ENCODE results near the gene FANCC. TPM values are rescaled to one million over a fixed set of nuclear protein-coding genes. Genes with fewer than 3 reads are reported as not detected.

The FANCC gene
- total and polyA plus RNA-seq, 4 donors, result 8.3 to 32.4 (median 11.5) TPM

DNA sequence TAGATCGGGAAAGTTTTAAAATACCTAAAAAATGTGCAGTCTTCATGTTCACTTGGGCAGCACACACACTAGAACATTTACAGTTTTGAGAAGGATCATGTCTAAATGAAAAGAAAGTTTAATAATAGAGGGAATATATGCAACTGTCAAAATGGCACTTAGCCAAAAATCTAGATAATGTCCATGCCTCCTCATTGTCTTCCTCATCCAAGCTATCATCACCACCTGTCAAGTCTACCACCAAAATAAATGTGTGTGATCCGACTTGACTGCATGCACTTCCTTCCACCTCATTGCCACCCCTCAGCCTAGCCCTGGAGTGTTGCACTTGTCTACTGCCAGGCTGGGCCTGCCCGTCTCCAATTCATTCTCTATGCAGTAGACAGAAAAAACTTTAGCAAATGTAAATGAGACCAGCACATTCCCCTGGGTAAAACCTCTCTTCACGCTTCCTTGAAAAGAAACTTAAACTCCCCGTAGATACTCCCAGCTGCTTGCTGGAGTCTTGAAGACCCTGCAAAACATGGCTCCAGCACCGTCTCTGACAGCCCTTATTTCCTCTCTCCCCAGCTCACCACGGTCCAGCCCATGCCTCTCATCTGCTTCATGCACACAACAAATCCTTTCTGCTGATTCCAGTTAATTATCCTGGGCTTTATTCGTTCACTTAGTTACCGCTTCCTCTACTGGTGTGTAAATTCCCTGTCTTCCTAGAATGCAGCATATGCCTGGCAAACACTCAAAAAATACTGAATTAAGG lies 66.9 kb downstream of the FANCC start:
- H3K9ac ChIP-seq (ENCODE audit: low read depth in 1 of 2, low read length in 2 of 2), result no peak overlapping the region

DNA sequence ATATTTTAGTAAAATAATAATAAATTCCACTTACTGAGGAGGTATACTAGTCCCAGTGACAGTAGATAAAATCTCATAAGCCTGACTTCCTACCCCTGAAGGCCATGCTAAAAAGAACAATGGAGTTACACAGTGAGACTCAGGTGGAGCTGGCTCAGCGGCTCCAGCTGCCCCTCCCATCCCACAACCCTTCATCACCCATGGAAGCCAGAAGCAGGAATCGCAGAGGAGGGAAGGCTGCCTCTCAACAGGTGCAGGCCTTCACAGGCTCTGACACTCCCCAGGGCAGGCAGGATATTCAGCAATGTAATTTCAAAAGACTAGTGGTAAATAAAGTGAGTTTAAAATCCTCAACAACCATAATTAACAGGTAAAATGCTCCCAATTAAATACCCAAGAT lies 67.5 kb downstream of the FANCC start:
- Histone ChIP-seq H3K4me3 (ENCODE audit: low read depth in 1 of 3, low read length in 3 of 3) (no peak overlapping the region), H3K27me3 (ENCODE audit: control insufficient read depth in 4 of 4, insufficient read depth in 4 of 4, low read length in 3 of 4) (no peaks in the 10 kb centered on the region), H3K36me3 (ENCODE audit: control insufficient read depth in 4 of 4, insufficient read depth in 3 of 4, low read depth in 1 of 4, low read length in 3 of 4) (peaks cover 0 to 5% (median 1%) of the 10 kb centered on the region in 4 donors), H3K9ac (ENCODE audit: low read depth in 1 of 2, low read length in 2 of 2) (no peak overlapping the region), H3K27ac (ENCODE audit: low read depth in 1 of 2, low read length in 2 of 2) (no peak overlapping the region), H3K9me3 (ENCODE audit: control insufficient read depth in 4 of 4, low read length in 3 of 4) (no peaks in the 10 kb centered on the region), H3K4me1 (ENCODE audit: control insufficient read depth in 4 of 4, insufficient read depth in 4 of 4, low read length in 3 of 4) (no peaks in the 10 kb centered on the region)
- WGBS, result 83% methylated on average over 2 of the region's 2 CpGs
- DNase-seq (ENCODE audit: low spot score), result no peak
- TF ChIP-seq, protein P1, sequence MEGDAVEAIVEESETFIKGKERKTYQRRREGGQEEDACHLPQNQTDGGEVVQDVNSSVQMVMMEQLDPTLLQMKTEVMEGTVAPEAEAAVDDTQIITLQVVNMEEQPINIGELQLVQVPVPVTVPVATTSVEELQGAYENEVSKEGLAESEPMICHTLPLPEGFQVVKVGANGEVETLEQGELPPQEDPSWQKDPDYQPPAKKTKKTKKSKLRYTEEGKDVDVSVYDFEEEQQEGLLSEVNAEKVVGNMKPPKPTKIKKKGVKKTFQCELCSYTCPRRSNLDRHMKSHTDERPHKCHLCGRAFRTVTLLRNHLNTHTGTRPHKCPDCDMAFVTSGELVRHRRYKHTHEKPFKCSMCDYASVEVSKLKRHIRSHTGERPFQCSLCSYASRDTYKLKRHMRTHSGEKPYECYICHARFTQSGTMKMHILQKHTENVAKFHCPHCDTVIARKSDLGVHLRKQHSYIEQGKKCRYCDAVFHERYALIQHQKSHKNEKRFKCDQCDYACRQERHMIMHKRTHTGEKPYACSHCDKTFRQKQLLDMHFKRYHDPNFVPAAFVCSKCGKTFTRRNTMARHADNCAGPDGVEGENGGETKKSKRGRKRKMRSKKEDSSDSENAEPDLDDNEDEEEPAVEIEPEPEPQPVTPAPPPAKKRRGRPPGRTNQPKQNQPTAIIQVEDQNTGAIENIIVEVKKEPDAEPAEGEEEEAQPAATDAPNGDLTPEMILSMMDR (IDR thresholded peaks at IDR 0.05; ENCODE audit: low read depth, low read length, missing input control), result no peak
- TF ChIP-seq RAD21 (IDR thresholded peaks at IDR 0.05), result no peak
- TF ChIP-seq EGR1 (IDR thresholded peaks at IDR 0.05; ENCODE audit: low read depth in 2 of 2), result no peak
- TF ChIP-seq SP1 (IDR thresholded peaks at IDR 0.05), result no peak
- no peak for TF ChIP-seq HNF4G (IDR thresholded peaks at IDR 0.05)
- TF ChIP-seq, protein P2, sequence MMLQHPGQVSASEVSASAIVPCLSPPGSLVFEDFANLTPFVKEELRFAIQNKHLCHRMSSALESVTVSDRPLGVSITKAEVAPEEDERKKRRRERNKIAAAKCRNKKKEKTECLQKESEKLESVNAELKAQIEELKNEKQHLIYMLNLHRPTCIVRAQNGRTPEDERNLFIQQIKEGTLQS (IDR thresholded peaks at IDR 0.05), result no peak
- no peak for TF ChIP-seq HNF4A (conservative IDR thresholded peaks at IDR 0.05)
- TF ChIP-seq, protein P3, sequence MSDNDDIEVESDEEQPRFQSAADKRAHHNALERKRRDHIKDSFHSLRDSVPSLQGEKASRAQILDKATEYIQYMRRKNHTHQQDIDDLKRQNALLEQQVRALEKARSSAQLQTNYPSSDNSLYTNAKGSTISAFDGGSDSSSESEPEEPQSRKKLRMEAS (IDR thresholded peaks at IDR 0.05), result no peak
- no peak for TF ChIP-seq NR2F2 (IDR thresholded peaks at IDR 0.05)
- no peak for TF ChIP-seq GABPA (IDR thresholded peaks at IDR 0.05 in 1 of 2, conservative IDR thresholded peaks at IDR 0.05 in 1 of 2)
- no peak for TF ChIP-seq TAF1 (conservative IDR thresholded peaks at IDR 0.05)
- TF ChIP-seq, protein P4, sequence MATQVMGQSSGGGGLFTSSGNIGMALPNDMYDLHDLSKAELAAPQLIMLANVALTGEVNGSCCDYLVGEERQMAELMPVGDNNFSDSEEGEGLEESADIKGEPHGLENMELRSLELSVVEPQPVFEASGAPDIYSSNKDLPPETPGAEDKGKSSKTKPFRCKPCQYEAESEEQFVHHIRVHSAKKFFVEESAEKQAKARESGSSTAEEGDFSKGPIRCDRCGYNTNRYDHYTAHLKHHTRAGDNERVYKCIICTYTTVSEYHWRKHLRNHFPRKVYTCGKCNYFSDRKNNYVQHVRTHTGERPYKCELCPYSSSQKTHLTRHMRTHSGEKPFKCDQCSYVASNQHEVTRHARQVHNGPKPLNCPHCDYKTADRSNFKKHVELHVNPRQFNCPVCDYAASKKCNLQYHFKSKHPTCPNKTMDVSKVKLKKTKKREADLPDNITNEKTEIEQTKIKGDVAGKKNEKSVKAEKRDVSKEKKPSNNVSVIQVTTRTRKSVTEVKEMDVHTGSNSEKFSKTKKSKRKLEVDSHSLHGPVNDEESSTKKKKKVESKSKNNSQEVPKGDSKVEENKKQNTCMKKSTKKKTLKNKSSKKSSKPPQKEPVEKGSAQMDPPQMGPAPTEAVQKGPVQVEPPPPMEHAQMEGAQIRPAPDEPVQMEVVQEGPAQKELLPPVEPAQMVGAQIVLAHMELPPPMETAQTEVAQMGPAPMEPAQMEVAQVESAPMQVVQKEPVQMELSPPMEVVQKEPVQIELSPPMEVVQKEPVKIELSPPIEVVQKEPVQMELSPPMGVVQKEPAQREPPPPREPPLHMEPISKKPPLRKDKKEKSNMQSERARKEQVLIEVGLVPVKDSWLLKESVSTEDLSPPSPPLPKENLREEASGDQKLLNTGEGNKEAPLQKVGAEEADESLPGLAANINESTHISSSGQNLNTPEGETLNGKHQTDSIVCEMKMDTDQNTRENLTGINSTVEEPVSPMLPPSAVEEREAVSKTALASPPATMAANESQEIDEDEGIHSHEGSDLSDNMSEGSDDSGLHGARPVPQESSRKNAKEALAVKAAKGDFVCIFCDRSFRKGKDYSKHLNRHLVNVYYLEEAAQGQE (IDR thresholded peaks at IDR 0.05), result no peak
- no peak for TF ChIP-seq FOXA1 (IDR thresholded peaks at IDR 0.05)
- TF ChIP-seq YY1 (IDR thresholded peaks at IDR 0.05), result no peak
- TF ChIP-seq RXRA (IDR thresholded peaks at IDR 0.05), result no peak
- no peak for TF ChIP-seq JUND (IDR thresholded peaks at IDR 0.05)

More for the DNA sequence above, 66.9 kb downstream of the FANCC start:
- no peaks in the 10 kb centered on the region for H3K27me3 ChIP-seq (ENCODE audit: control insufficient read depth in 4 of 4, insufficient read depth in 4 of 4, low read length in 3 of 4)
- 89% methylated on average over 9 of the region's 9 CpGs for WGBS
- peaks cover 0 to 5% (median 1%) of the 10 kb centered on the region in 4 donors for H3K36me3 ChIP-seq (ENCODE audit: control insufficient read depth in 4 of 4, insufficient read depth in 3 of 4, low read depth in 1 of 4, low read length in 3 of 4)
- H3K9me3 ChIP-seq (ENCODE audit: control insufficient read depth in 4 of 4, low read length in 3 of 4), result no peaks in the 10 kb centered on the region
- H3K4me3 ChIP-seq (ENCODE audit: low read depth in 1 of 3, low read length in 3 of 3), result no peak overlapping the region
- DNase-seq (ENCODE audit: low spot score), result no peak
- TF ChIP-seq, protein P1 (IDR thresholded peaks at IDR 0.05; ENCODE audit: low read depth, low read length, missing input control), result no peak
- no peak for TF ChIP-seq EGR1 (IDR thresholded peaks at IDR 0.05; ENCODE audit: low read depth in 2 of 2)
- TF ChIP-seq GABPA (IDR thresholded peaks at IDR 0.05 in 1 of 2, conservative IDR thresholded peaks at IDR 0.05 in 1 of 2), result no peak
- TF ChIP-seq, protein P5, sequence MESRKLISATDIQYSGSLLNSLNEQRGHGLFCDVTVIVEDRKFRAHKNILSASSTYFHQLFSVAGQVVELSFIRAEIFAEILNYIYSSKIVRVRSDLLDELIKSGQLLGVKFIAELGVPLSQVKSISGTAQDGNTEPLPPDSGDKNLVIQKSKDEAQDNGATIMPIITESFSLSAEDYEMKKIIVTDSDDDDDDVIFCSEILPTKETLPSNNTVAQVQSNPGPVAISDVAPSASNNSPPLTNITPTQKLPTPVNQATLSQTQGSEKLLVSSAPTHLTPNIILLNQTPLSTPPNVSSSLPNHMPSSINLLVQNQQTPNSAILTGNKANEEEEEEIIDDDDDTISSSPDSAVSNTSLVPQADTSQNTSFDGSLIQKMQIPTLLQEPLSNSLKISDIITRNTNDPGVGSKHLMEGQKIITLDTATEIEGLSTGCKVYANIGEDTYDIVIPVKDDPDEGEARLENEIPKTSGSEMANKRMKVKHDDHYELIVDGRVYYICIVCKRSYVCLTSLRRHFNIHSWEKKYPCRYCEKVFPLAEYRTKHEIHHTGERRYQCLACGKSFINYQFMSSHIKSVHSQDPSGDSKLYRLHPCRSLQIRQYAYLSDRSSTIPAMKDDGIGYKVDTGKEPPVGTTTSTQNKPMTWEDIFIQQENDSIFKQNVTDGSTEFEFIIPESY (IDR thresholded peaks at IDR 0.05), result no peak
- TF ChIP-seq RAD21 (IDR thresholded peaks at IDR 0.05), result no peak
- no peak for TF ChIP-seq FOXA2 (IDR thresholded peaks at IDR 0.05)
- TF ChIP-seq, protein P3 (IDR thresholded peaks at IDR 0.05), result no peak
- TF ChIP-seq RXRA (IDR thresholded peaks at IDR 0.05), result no peak
- no peak overlapping the region for H3K27ac ChIP-seq (ENCODE audit: low read depth in 1 of 2, low read length in 2 of 2)
- H3K4me1 ChIP-seq (ENCODE audit: control insufficient read depth in 4 of 4, insufficient read depth in 4 of 4, low read length in 3 of 4), result no peaks in the 10 kb centered on the region

Measured in liver (tissue), 9 donors.